ENCODE results near the gene TARS3.

DNA sequence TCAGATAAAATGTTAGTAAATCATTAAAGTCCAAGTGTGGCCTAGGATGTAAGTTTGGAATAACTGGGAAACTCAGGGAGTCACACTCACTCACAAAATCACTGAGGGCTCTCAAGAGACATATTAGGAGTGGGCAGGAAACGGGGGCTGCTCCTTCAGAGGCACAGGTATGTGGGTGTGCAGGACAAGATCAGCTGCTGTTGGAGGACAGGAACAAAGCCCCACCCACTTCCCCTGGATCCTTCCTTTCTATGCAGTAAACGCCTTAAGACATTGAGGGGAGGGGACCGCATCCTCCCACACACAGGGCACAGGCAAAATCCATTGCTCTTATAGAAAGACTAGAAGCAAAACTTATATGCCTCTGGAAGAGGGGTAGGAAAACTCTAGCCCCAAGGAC is 102.3 kb downstream of the TARS3 start:
- TF ChIP-seq, protein P1, sequence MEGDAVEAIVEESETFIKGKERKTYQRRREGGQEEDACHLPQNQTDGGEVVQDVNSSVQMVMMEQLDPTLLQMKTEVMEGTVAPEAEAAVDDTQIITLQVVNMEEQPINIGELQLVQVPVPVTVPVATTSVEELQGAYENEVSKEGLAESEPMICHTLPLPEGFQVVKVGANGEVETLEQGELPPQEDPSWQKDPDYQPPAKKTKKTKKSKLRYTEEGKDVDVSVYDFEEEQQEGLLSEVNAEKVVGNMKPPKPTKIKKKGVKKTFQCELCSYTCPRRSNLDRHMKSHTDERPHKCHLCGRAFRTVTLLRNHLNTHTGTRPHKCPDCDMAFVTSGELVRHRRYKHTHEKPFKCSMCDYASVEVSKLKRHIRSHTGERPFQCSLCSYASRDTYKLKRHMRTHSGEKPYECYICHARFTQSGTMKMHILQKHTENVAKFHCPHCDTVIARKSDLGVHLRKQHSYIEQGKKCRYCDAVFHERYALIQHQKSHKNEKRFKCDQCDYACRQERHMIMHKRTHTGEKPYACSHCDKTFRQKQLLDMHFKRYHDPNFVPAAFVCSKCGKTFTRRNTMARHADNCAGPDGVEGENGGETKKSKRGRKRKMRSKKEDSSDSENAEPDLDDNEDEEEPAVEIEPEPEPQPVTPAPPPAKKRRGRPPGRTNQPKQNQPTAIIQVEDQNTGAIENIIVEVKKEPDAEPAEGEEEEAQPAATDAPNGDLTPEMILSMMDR (IDR thresholded peaks at IDR 0.05; ENCODE audit: low read depth, low read length): no peak
- no peak for TF ChIP-seq EZH2phosphoT487 (IDR thresholded peaks at IDR 0.05; ENCODE audit: low read depth)

Measured in OCI-LY3 (cell line).